ENCODE measurements around the gene CHRFAM7A. TPM values are rescaled to one million over a fixed set of nuclear protein-coding genes. Genes with fewer than 3 reads are reported as not detected.
"Not testable (repeated sequence)": the region's sequence is repeated elsewhere in the genome, so short reads cannot be mapped to it uniquely, and the experiment has no call there.

The CHRFAM7A gene

GRCh38 chr15:30315704-30316103 lies 77.6 kb downstream of the CHRFAM7A start:
- not testable (repeated sequence) for H3K79me1 ChIP-seq (ENCODE audit: low read length); DNase-seq; H3K4me3 ChIP-seq (ENCODE audit: low read length); H2BK120ac ChIP-seq (ENCODE audit: low read depth, low read length); H3K9ac ChIP-seq (ENCODE audit: low read length); H2BK5ac ChIP-seq (ENCODE audit: low read length); H3K4me1 ChIP-seq (ENCODE audit: control insufficient read depth, low read depth, low read length); H3K27me3 ChIP-seq (ENCODE audit: insufficient read depth, low read length, poor library complexity); H3K23ac ChIP-seq (ENCODE audit: low read length); H3K79me2 ChIP-seq (ENCODE audit: control insufficient read depth, insufficient read depth, low read length); H2BK15ac ChIP-seq (replicated peaks; ENCODE audit: low read depth); H3K18ac ChIP-seq (ENCODE audit: low read length); H3K27ac ChIP-seq (ENCODE audit: low read depth, low read length); H3K4ac ChIP-seq (ENCODE audit: low read depth, low read length); H3K36me3 ChIP-seq (ENCODE audit: control insufficient read depth, insufficient read depth, low read length); H4K8ac ChIP-seq (ENCODE audit: low read depth, low read length); H2AK5ac ChIP-seq (ENCODE audit: low read length); H3K4me2 ChIP-seq (ENCODE audit: low read length); H4K5ac ChIP-seq (ENCODE audit: low read length); H3K56ac ChIP-seq (ENCODE audit: low read length)
- no CpG with 5 or more reads among the region's 3 CpGs for WGBS (ENCODE audit: extremely low coverage, insufficient coverage, low lambda C conversion rate)

- not testable (repeated sequence) for H3K56ac ChIP-seq (ENCODE audit: low read length); H3K4me3 ChIP-seq (ENCODE audit: low read length); H3K4me2 ChIP-seq (ENCODE audit: low read length); H2BK120ac ChIP-seq (ENCODE audit: low read depth, low read length); H3K18ac ChIP-seq (ENCODE audit: low read length); H3K79me1 ChIP-seq (ENCODE audit: low read length); H2BK15ac ChIP-seq (replicated peaks; ENCODE audit: low read depth); H3K9ac ChIP-seq (ENCODE audit: low read length); H4K8ac ChIP-seq (ENCODE audit: low read depth, low read length); H3K23ac ChIP-seq (ENCODE audit: low read length); H2BK5ac ChIP-seq (ENCODE audit: low read length); H2AK5ac ChIP-seq (ENCODE audit: low read length); H4K5ac ChIP-seq (ENCODE audit: low read length); DNase-seq; H3K4ac ChIP-seq (ENCODE audit: low read depth, low read length); H3K36me3 ChIP-seq (ENCODE audit: control insufficient read depth, insufficient read depth, low read length); H3K27ac ChIP-seq (ENCODE audit: low read depth, low read length); H3K4me1 ChIP-seq (ENCODE audit: control insufficient read depth, low read depth, low read length); H3K79me2 ChIP-seq (ENCODE audit: control insufficient read depth, insufficient read depth, low read length); H3K27me3 ChIP-seq (ENCODE audit: insufficient read depth, low read length, poor library complexity)
Observed at GRCh38 chr15:30310575-30310974, 82.8 kb downstream of the CHRFAM7A start.

Small RNA genes within 50 kb of the gene (small RNA-seq; reads per million reads assigned to genes)
- gene AC019322.2 (ENCODE audit: insufficient read depth) = not detected
- gene RF00019 (ENCODE audit: insufficient read depth) = not detected
- not detected for gene RF00096 (ENCODE audit: insufficient read depth)
- not detected for gene RN7SL196P (ENCODE audit: insufficient read depth)

Measured in mesendoderm (in vitro differentiated cells).